Eye (tissue), 1 donor: Measurements from ENCODE around the gene PTPRE.

Experiments
- DNase-seq: peaks from one replicate; pipeline ENCODE4 v3.0.0-alpha.2; 2015

Gene PTPRE

GRCh38 chr10:128103229-128103714, 196.4 kb downstream of the PTPRE start:
- no peak for DNase-seq

- no peak for DNase-seq
These were observed 198.5 kb downstream of the PTPRE start for GRCh38 chr10:128105383-128105782.

GRCh38 chr10:128109707-128110106, 202.8 kb downstream of the PTPRE start:
- no peak for DNase-seq

GRCh38 chr10:128110339-128110738, 203.4 kb downstream of the PTPRE start:
- no peak for DNase-seq

- DNase-seq, result no peak
These were observed 204.8 kb downstream of the PTPRE start for GRCh38 chr10:128111696-128112095.

- no peak for DNase-seq
These were observed 206.1 kb downstream of the PTPRE start for GRCh38 chr10:128113026-128113425.

GRCh38 chr10:128114901-128115300, 208.0 kb downstream of the PTPRE start:
- DNase-seq, result no peak

- DNase-seq, result no peak
These were observed 208.5 kb downstream of the PTPRE start for GRCh38 chr10:128115356-128115755.

GRCh38 chr10:128116187-128116586, 209.3 kb downstream of the PTPRE start:
- no peak for DNase-seq

- no peak for DNase-seq
These were observed 210.1 kb downstream of the PTPRE start for GRCh38 chr10:128116851-128117615.

GRCh38 chr10:128121750-128122412, 215.0 kb downstream of the PTPRE start:
- DNase-seq, result no peak

- DNase-seq, result no peak
These were observed 216.0 kb downstream of the PTPRE start for GRCh38 chr10:128122931-128123330.

- no peak for DNase-seq
These were observed 216.9 kb downstream of the PTPRE start for GRCh38 chr10:128123846-128124245.

GRCh38 chr10:128124813-128125403, 218.0 kb downstream of the PTPRE start:
- no peak for DNase-seq

- no peak for DNase-seq
These were observed 218.6 kb downstream of the PTPRE start for GRCh38 chr10:128125416-128125943.

GRCh38 chr10:128125944-128126764, 219.3 kb downstream of the PTPRE start, which contains the start of gene MKI67:
MKI67 (minus strand) TSS chr10:128126423; CDS start chr10:128125667, 756 bp downstream.
- peak; percentile 97 for DNase-seq

GRCh38 chr10:128128582-128128981, 221.7 kb downstream of the PTPRE start:
- DNase-seq, result no peak

GRCh38 chr10:128130051-128130450, 223.1 kb downstream of the PTPRE start:
- no peak for DNase-seq
